ENCODE measurements around the gene CEP95.

Gene CEP95

GRCh38 chr17:64519601-64520000 is 12.8 kb downstream of the CEP95 start:
- no peak for DNase-seq

- DNase-seq, result no peak
These were observed 13.6 kb downstream of the CEP95 start for GRCh38 chr17:64520359-64520758.

DNA sequence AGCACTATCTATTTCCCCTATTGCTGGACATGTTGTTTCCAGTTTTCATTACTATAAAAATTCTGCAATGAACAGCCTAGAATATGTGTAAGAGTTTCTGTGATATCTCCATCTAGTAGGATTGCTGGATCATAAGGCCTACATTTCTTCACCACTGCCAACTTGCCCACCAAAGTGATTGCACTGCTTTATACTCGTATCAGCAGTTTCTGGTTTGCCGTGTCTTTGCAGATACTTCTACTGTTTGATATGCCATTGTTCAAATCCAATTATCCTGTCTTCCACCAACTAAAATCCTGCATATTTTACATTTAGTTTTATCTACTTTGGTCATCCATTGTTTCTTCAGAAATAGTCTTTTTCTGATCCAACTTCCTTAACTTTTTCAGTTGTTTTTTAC is 21.1 kb downstream of the CEP95 start:
- DNase-seq, result no peak

GRCh38 chr17:64529221-64529620 is 22.4 kb downstream of the CEP95 start:
- DNase-seq, result no peak

DNA sequence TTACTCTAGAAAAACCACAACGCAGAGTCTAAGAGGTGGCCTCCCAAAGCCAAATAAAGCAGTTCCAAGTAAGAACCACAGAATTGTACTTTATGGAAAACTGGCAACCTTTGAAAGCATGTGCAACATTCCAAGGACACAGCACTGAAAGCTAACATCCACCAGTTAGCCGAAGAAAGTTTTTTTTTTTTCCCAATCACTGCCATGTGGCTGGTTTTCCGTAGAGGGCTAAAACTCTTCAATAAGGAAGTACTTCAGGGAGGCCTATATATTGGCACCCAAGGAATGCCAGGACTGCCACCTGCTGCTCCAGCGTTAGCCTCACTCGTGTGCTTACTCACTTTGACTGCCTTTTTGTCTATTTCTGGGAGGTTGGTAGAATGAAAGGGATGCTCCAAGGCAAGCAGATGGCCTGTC is 25.2 kb downstream of the CEP95 start:
- DNase-seq, result peak; percentile 38

DNA sequence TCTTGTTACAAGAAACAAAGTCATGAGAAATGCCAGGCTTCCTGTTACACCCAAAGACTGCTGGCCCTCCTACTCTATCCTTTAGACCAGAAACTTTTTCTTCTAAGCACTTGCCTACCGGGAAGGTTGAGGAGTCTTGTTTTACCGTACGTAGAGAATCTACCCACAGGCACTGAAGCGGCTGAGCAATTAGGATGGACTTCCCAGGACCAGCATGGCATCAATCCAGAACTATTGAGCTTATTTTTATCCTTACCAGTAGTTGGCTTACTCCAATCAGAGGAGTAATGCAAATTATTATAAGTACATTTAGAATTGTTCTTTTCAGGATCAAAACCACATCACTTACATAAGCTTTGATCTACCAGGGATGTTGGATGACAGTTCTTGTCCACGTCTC is 25.6 kb downstream of the CEP95 start:
- no peak for DNase-seq

DNA sequence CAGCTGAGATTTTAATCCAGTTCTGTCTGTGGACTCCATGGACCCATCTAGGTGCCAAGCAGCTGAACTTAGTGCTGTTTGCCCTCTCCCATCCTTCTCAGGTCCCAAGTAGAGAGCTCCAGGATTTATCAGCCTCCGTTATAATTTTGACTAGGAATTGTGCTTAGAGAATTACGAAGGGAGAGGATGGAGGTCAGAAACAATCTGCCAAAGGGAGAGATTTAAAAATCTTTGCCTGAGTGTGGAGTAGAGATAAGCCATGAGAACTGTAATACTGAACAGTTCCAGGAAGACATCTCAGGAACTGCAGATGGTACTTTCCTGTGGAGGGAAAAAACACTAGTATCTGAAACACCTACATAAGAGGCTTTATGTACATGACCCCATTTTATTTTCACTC is 27.0 kb downstream of the CEP95 start:
- DNase-seq, result no peak

DNA sequence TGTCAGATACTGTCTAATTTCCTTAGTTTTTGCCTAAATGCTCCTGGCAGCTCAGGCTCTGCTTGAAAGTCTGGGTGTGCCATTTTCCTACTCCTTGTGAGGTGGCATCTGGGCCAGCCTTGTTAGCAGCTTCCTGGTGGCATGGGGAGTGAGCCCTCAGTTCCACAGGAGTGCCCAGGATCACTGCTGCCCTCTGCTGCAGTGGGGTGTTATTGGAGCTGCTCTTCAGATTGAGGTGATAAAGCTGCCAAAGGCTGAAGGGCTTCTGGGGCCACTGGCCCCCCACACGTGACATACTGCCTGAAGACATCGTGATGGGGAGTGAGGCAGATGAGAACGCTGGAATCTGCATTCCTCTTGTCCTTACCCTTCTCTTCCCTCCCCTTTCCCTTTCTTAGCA is 27.4 kb downstream of the CEP95 start:
- DNase-seq, result no peak

DNA sequence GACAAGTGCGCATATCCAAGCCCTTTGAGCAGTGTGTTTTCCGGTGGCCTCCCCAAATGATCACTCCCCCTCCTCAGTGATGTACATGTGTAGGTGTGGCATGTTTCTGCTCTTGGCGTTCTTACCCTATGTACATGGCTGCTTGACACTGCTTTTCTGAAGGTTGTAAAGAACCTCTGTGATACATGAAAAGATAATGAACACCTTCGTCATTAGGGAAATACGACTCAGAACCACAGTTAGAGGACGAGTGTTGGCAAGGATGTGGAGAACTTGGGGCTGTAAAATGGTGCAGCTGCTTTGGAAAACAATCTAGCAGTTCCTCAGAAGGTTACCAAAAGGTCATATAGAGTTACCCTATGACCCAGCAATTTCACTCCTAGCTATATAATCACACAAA is 28.6 kb downstream of the CEP95 start:
- no peak for DNase-seq

DNA sequence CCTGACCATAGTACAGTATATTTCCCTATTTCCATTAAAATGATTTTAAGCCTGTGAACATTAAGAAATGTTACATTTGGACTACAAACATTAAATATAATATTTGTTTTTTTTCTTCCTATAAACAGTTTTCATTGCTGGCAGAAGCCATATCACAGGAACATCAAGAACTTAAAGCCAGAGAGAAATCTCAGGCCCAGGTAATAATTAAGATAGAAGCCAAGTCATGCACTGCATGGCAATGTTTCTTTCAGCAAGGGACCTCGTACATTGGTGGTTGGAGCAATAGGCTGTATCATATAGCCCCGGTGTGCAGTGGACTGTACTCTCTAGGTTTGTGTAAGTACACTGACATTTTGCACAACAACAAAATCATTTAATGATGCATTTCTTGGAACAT is 30.1 kb downstream of the CEP95 start:
- no peak for DNase-seq

GRCh38 chr17:64537488-64537887 is 30.7 kb downstream of the CEP95 start:
- DNase-seq, result no peak

- DNase-seq, result no peak
These were observed 31.8 kb downstream of the CEP95 start for GRCh38 chr17:64538508-64539130.

GRCh38 chr17:64540118-64540776 is 33.5 kb downstream of the CEP95 start:
- DNase-seq, result no peak

DNA sequence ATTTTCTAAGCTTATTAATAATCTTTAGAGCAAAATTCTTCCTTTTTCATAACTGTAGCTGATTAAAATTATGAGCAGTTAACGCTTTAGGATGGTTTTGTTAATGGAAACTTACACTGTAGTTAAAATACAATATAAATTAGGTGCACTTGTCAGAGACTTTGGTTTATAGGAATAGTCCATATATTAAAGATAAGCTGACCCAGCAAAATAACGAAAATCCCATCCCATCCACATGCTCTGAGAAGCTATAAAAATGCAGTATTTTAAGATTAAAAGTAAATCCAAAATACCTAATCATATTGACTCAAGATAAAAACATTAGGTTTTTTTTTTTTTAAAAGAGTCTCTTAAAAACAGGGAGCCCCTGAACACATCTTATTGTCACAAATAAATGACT is 38.0 kb downstream of the CEP95 start:
- no peak for DNase-seq

DNA sequence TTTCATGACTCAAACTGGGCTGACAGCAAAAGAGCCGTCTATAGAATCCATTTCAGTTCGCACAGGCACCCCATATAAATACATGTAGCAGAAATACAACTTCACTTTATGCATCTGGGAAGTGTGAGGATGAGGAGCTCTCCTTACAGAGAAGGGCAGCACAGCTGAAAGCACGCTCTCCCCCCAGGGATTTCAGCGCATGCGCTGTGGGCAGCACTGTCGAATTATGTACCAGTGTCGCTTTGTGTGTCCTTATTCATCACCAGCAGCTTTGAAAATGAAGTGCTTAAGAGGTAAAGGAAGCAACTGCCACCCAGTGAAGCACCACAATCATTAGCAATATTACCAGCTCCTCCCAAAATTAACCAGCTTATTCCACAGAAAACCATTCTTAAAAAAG is 39.9 kb downstream of the CEP95 start:
- no peak for DNase-seq

- no peak for DNase-seq
These were observed 40.5 kb downstream of the CEP95 start for GRCh38 chr17:64547319-64547718.

GRCh38 chr17:64551461-64551860 is 44.7 kb downstream of the CEP95 start:
- DNase-seq, result no peak

- no peak for DNase-seq
These were observed 47.4 kb downstream of the CEP95 start for GRCh38 chr17:64554028-64554637.

- no peak for DNase-seq
These were observed 48.5 kb downstream of the CEP95 start for GRCh38 chr17:64555281-64555680.

DNA sequence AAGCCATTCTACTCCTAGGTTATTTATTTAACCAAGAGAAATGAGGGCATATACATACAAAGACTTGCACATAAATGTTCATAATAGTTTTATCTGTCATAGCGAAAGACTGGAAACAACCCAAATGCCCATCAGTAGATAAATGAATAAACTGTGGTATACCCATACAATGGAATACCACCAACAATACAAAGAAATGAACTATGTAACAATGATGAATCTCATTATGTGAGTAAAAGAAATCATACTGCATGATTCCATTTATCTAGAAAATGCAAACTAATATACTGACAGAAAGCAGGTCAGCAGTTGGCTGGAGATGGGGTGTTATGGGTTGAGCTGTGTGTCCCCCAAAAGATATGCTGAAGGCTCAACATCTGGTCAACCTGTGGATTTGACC is 57.3 kb downstream of the CEP95 start:
- no peak for DNase-seq

DNA sequence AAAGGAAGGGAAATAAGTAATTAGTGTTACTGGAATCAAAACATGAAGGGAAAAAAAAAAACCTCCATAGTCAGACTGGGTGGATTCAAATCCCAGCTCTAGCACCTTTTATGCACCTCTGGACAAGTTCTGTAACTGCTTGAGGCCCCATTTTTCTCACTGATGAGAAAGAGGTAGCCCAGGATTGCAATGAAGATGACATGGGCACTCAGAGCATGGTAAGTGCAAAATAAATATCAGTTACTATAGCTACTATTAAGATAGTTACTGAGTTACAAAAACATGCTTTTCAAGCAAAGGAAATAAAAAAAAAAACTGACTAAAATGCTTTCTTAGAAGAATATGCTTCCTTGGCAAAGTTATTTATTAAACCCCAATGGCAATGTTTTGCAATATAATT is 58.8 kb downstream of the CEP95 start:
- no peak for DNase-seq

DNA sequence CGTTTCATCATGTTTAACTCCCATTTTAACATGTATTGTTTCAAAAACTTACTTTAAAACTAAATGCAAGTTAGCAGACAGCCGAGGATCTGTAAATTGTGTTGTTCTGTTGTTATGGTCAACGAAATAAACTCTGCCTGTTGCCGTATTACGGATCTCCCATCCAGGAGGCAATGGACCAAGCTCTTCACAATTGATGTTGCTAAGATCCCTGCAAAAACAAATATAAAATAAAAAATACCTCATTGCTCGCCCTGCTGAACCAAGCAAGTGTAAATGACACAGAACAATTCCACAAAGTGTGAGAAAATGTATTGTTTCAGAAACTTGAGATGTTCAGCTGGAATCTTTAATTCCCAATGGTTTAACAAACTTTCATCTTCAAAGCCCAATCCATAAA is 65.0 kb downstream of the CEP95 start:
- peak; percentile 32 for DNase-seq

- no peak for DNase-seq
These were observed 65.9 kb downstream of the CEP95 start for GRCh38 chr17:64572682-64573154.

GRCh38 chr17:64573214-64573613 is 66.4 kb downstream of the CEP95 start:
- DNase-seq, result no peak

- no peak for DNase-seq
These were observed 67.9 kb downstream of the CEP95 start for GRCh38 chr17:64574646-64575045.
